H1 (cell line): ENCODE data around the gene SLC4A8. TPM values are rescaled to one million over a fixed set of nuclear protein-coding genes. Genes with fewer than 3 reads are reported as not detected.

ENCODE experiments used
- CTCF ChIA-PET: fragments of 300-600 bp; sonication (Branson Sonifier 250); formaldehyde crosslinking; loops from one replicate; lab custom pipeline; 2021; ENCODE audit not compliant: partially characterized antibody; lab: Charles Lee
- POLR2A ChIA-PET: fragments of 300-600 bp; sonication (Branson Sonifier 250); formaldehyde crosslinking; loops from one replicate; lab custom pipeline; 2021; ENCODE audit warnings: inconsistent platforms; ENCODE audit not compliant: partially characterized antibody; lab: Charles Lee
- DNase-seq, 2 experiments: peaks; one replicate each; pipeline versions ENCODE4 v3.0.0 to v3.0.0-alpha.2; 2010 to 2022; ENCODE audit warnings: low spot score in 2 of 2, low read depth in 1 of 2, mixed read lengths in 1 of 2
- FAIRE-seq: peaks from 2 replicates; lab custom pipeline; 2011; peaks lifted over from hg19 to GRCh38; lab: Jason Lieb, UNC
- H2AFZ ChIP-seq: 2 replicates; pipeline ENCODE4 v1.8.1; 2012; ENCODE audit warnings: low read length, inconsistent platforms
- H2AK5ac ChIP-seq: 2 replicates; pipeline ENCODE4 v1.6.1; 2013; ENCODE audit warnings: low read depth, low read length
- H2BK120ac ChIP-seq: replicated peaks from 2 replicates; pipeline ENCODE3; 2013; ENCODE audit warnings: low read depth, low read length, inconsistent platforms
- H2BK12ac ChIP-seq: 2 replicates; pipeline ENCODE4 v1.6.1; 2013; ENCODE audit warnings: low read depth, low read length
- H2BK15ac ChIP-seq: 2 replicates; pipeline ENCODE4 v1.6.1; 2013; ENCODE audit warnings: low read length
- H2BK20ac ChIP-seq: 2 replicates; pipeline ENCODE4 v1.6.1; 2013; ENCODE audit warnings: low read length
- H2BK5ac ChIP-seq: 2 replicates; pipeline ENCODE4 v1.6.1; 2013; ENCODE audit warnings: low read depth, low read length
- H3K14ac ChIP-seq: 2 replicates; pipeline ENCODE4 v1.6.1; 2013; ENCODE audit warnings: inconsistent platforms; ENCODE audit not compliant: insufficient read length
- H3K18ac ChIP-seq: 2 replicates; pipeline ENCODE4 v1.6.1; 2013; ENCODE audit warnings: low read length; ENCODE audit errors: extremely low read depth
- H3K23ac ChIP-seq: 2 replicates; pipeline ENCODE4 v1.6.1; 2013; ENCODE audit warnings: inconsistent platforms; ENCODE audit not compliant: insufficient read length
- H3K23me2 ChIP-seq: 2 replicates; pipeline ENCODE4 v1.6.1; 2013; ENCODE audit warnings: low read depth, low read length
- H3K27ac ChIP-seq: 2 replicates; pipeline ENCODE4 v1.6.1; 2011; ENCODE audit warnings: low read depth, low read length, inconsistent platforms
- H3K27me3 ChIP-seq, 4 experiments: replicated peaks in 1 of 4; 1 replicate in 1 of 4; 2 replicates in 3 of 4; pipeline versions ENCODE4 v1.6.1 to v1.8.1; 2011 to 2013; ENCODE audit warnings: low read length in 3 of 4, mild to moderate bottlenecking in 3 of 4, inconsistent platforms in 2 of 4, mixed read lengths in 2 of 4, moderate library complexity in 1 of 4; ENCODE audit not compliant: control insufficient read depth in 3 of 4, insufficient read depth in 3 of 4; ENCODE audit errors: extremely low read depth in 1 of 4
- H3K36me3 ChIP-seq, 4 experiments: 2 replicates each; pipeline versions ENCODE4 v1.6.1 to v1.8.1; 2011 to 2013; ENCODE audit warnings: mild to moderate bottlenecking in 4 of 4, low read length in 3 of 4, moderate library complexity in 2 of 4, control low read depth in 1 of 4, inconsistent platforms in 1 of 4; ENCODE audit not compliant: insufficient read depth in 4 of 4, control insufficient read depth in 2 of 4
- H3K4ac ChIP-seq: replicated peaks from 2 replicates; pipeline ENCODE3; 2013; ENCODE audit warnings: low read length, low read depth, mixed read lengths, inconsistent platforms; ENCODE audit not compliant: insufficient read length
- H3K4me1 ChIP-seq, 4 experiments: replicated peaks in 1 of 4; 1 replicate in 1 of 4; 2 replicates in 3 of 4; pipeline versions ENCODE4 v1.6.1 to v1.8.1; 2011 to 2013; ENCODE audit warnings: low read length in 3 of 4, inconsistent platforms in 2 of 4, mixed read lengths in 1 of 4; ENCODE audit not compliant: insufficient read depth in 4 of 4, control insufficient read depth in 3 of 4
- H3K4me2 ChIP-seq, 2 experiments: 2 replicates each; pipeline versions ENCODE4 v1.6.1 to v1.8.1; 2011 to 2013; ENCODE audit warnings: low read depth in 2 of 2, low read length in 2 of 2, control low read depth in 1 of 2, inconsistent platforms in 1 of 2, mild to moderate bottlenecking in 1 of 2; ENCODE audit not compliant: insufficient read depth in 1 of 2
- H3K4me3 ChIP-seq, 4 experiments: fragments of 200-600, 300-600 bp in 1 of 4; sonication (generic), shearing (Covaris generic), sonication (Bioruptor Twin) in 1 of 4; 2 replicates each; pipeline versions ENCODE4 v1.5.1 to v1.8.1; 2011 to 2016; ENCODE audit warnings: low read length in 4 of 4, low read depth in 3 of 4, control low read depth in 2 of 4, inconsistent platforms in 2 of 4, mild to moderate bottlenecking in 2 of 4, mixed read lengths in 1 of 4, moderate library complexity in 1 of 4; ENCODE audit not compliant: insufficient read depth in 2 of 4; ENCODE audit errors: extremely low read depth in 1 of 4
- H3K56ac ChIP-seq: replicated peaks from 2 replicates; pipeline ENCODE3; 2013; ENCODE audit warnings: low read depth, mild to moderate bottlenecking, mixed read lengths, low read length, inconsistent platforms; ENCODE audit not compliant: insufficient read length
- H3K79me1 ChIP-seq: 2 replicates; pipeline ENCODE4 v1.6.1; 2013; ENCODE audit warnings: low read depth, low read length, control low read depth
- H3K79me2 ChIP-seq, 2 experiments: 2 replicates each; pipeline versions ENCODE4 v1.6.1 to v1.8.1; 2012 to 2013; ENCODE audit warnings: low read length in 2 of 2, mild to moderate bottlenecking in 2 of 2, inconsistent platforms in 1 of 2; ENCODE audit not compliant: insufficient read depth in 2 of 2, control insufficient read depth in 1 of 2
- H3K9ac ChIP-seq, 4 experiments: replicated peaks in 1 of 4; 1 replicate in 1 of 4; 2 replicates in 3 of 4; pipeline versions ENCODE4 v1.6.1 to v1.8.1; 2011 to 2013; ENCODE audit warnings: low read depth in 3 of 4, low read length in 3 of 4, control low read depth in 2 of 4, mild to moderate bottlenecking in 2 of 4, moderate library complexity in 2 of 4, inconsistent platforms in 1 of 4; ENCODE audit errors: extremely low read depth in 1 of 4
- H3K9me3 ChIP-seq, 2 experiments: 2 replicates each; pipeline versions ENCODE4 v1.6.1 to v1.8.1; 2012 to 2013; ENCODE audit warnings: mild to moderate bottlenecking in 2 of 2, moderate library complexity in 2 of 2, control low read depth in 1 of 2, inconsistent platforms in 1 of 2, low read depth in 1 of 2, low read length in 1 of 2, mixed read lengths in 1 of 2; ENCODE audit not compliant: insufficient read depth in 2 of 2
- H4K20me1 ChIP-seq, 2 experiments: replicated peaks in 1 of 2; 2 replicates each; pipeline versions ENCODE3 to v1.8.1; 2011 to 2013; ENCODE audit warnings: inconsistent platforms in 2 of 2, low read length in 2 of 2, mild to moderate bottlenecking in 1 of 2; ENCODE audit not compliant: insufficient read depth in 2 of 2, control insufficient read depth in 1 of 2
- H4K5ac ChIP-seq: 2 replicates; pipeline ENCODE4 v1.6.1; 2013; ENCODE audit warnings: low read length, low read depth, mixed read lengths, inconsistent platforms; ENCODE audit not compliant: insufficient read length
- H4K8ac ChIP-seq: 2 replicates; pipeline ENCODE4 v1.8.0; 2013; ENCODE audit warnings: mild to moderate bottlenecking, moderate library complexity, low read length, inconsistent platforms; ENCODE audit not compliant: insufficient read depth; ENCODE audit errors: extremely low read depth
- H4K91ac ChIP-seq: replicated peaks from 2 replicates; pipeline ENCODE3; 2013; ENCODE audit warnings: low read length, mixed read lengths, inconsistent platforms; ENCODE audit not compliant: insufficient read length
- ASH2L ChIP-seq: fragments of 200-600, 300-600 bp; sonication (generic); IDR thresholded peaks from one replicate; pipeline ENCODE4 v1.7.1; 2017; ENCODE audit warnings: low read length
- CEBPB ChIP-seq: IDR thresholded peaks from 2 replicates; pipeline ENCODE4 v1.6.1; 2012; ENCODE audit warnings: low read depth, low read length
- CHD1 ChIP-seq: IDR thresholded peaks from 2 replicates; pipeline ENCODE4 v1.6.1; 2012; ENCODE audit warnings: low read depth, low read length, improper control_type of control experiment
- CHD2 ChIP-seq: IDR thresholded peaks from 2 replicates; pipeline ENCODE4 v1.6.1; 2012; ENCODE audit warnings: low read length, improper control_type of control experiment
- CTCF ChIP-seq, 3 experiments: IDR thresholded peaks; 1 replicate in 2 of 3; 2 replicates in 1 of 3; pipeline versions ENCODE4 v1.5.1 to v1.6.1; 2011; ENCODE audit warnings: low read length in 3 of 3, mild to moderate bottlenecking in 3 of 3, inconsistent platforms in 2 of 3, low read depth in 1 of 3, moderate library complexity in 1 of 3; ENCODE audit not compliant: insufficient read depth in 1 of 3; ENCODE audit errors: control extremely low read depth in 1 of 3
- JUND ChIP-seq: IDR thresholded peaks from 2 replicates; pipeline ENCODE4 v1.6.1; 2011; ENCODE audit warnings: mild to moderate bottlenecking, improper control_type of control experiment, low read length
- NANOG ChIP-seq: IDR thresholded peaks from 2 replicates; pipeline ENCODE4 v1.6.1; 2011; ENCODE audit warnings: low read length, low read depth, mild to moderate bottlenecking, inconsistent platforms; ENCODE audit not compliant: insufficient read depth, poor library complexity, severe bottlenecking
- NRF1 ChIP-seq: IDR thresholded peaks from 2 replicates; pipeline ENCODE4 v1.6.1; 2011; ENCODE audit warnings: mild to moderate bottlenecking, low read depth, low read length, improper control_type of control experiment
- RFX5 ChIP-seq: IDR thresholded peaks from 2 replicates; pipeline ENCODE4 v1.6.1; 2011; ENCODE audit warnings: low read depth, low read length, improper control_type of control experiment, borderline replicate concordance
- RXRA ChIP-seq: IDR thresholded peaks from 2 replicates; pipeline ENCODE4 v1.6.1; 2011; ENCODE audit warnings: low read depth, mild to moderate bottlenecking, low read length, moderate library complexity; ENCODE audit not compliant: insufficient read depth
- SAP30 ChIP-seq: fragments of 300-600 bp; sonication (generic); IDR thresholded peaks from 2 replicates; pipeline ENCODE4 v1.7.1; 2012; ENCODE audit warnings: low read length, moderate library complexity, mild to moderate bottlenecking, inconsistent platforms; ENCODE audit not compliant: insufficient read depth, insufficient replicate concordance
- SP1 ChIP-seq: IDR thresholded peaks from 2 replicates; pipeline ENCODE4 v1.6.1; 2011; ENCODE audit warnings: low read depth, low read length
- WGBS, 2 experiments: shearing (Covaris generic) in 1 of 2; methylation state at CpG; one replicate each; pipeline versions ENCODE4 v1.1.6 to v1.1.7; 2013 to 2015; ENCODE audit warnings: low lambda C conversion rate in 2 of 2, mixed read lengths in 2 of 2, inconsistent platforms in 1 of 2, low coverage in 1 of 2, missing lambda C conversion rate in 1 of 2; ENCODE audit not compliant: insufficient replicate concordance in 2 of 2, insufficient coverage in 1 of 2, insufficient read length in 1 of 2; ENCODE audit errors: extremely low coverage in 1 of 2, missing lambda C conversion rate in 1 of 2; 5-methylcytosine and 5-hydroxymethylcytosine counted together
- polyA plus RNA-seq, 7 experiments: library from polyadenylated mRNA; depleted of rRNA in 3 of 7; stranded (reverse) in 5 of 7; unstranded in 2 of 7; fragments of >200 nt in 5 of 7; fragments of 200-250 nt in 2 of 7; gene quantifications; 1 replicate in 5 of 7; 2 replicates in 1 of 7; 4 replicates in 1 of 7; pipeline versions ENCODE4 v1.2.1 to v1.2.3, GENCODE V29; 2011 to 2013; ENCODE audit warnings: missing spikeins in 2 of 7, mixed read lengths in 2 of 7
- total RNA-seq: library from RNA; stranded (reverse); fragmentation: NEBNext Ultra II Directional; extraction: Animal tissue kit (Norgen Biotek cat#: 25700); gene quantifications from 2 replicates; pipeline ENCODE4 v1.2.1, GENCODE V29; 2021

The SLC4A8 gene
- total and polyA plus RNA-seq, 2 of the 8 experiments (the other 6 are each of a cell fraction or from before 2014, with no cell fraction given) = 11.2 to 13.4 TPM

GRCh38 chr12:51382173-51382572 lies 42.5 kb upstream of the SLC4A8 start:
- Histone ChIP-seq H3K23me2 (no peaks in the 10 kb centered on the region), H2BK12ac (no peak overlapping the region), H3K23ac (no peak overlapping the region), H3K4me3 (no peak overlapping the region), H3K4ac (no peak overlapping the region), H3K79me2 (no peaks in the 10 kb centered on the region), H3K18ac (no peak overlapping the region), H3K36me3 (peaks cover 2 to 8% (median 5%) of the 10 kb centered on the region in 4 experiments; a peak in 4 of 8 replicates), H3K9ac (no peak overlapping the region), H2BK20ac (no peak overlapping the region), H4K20me1 (no peaks in the 10 kb centered on the region), H3K4me1 (peaks cover 3 to 14% (median 7%) of the 10 kb centered on the region in 4 experiments), H2BK120ac (no peak overlapping the region), H3K79me1 (no peaks in the 10 kb centered on the region), H2BK15ac (no peak overlapping the region), H2AK5ac (no peak overlapping the region), H3K4me2 (no peak overlapping the region), H3K27me3 (no peaks in the 10 kb centered on the region), H4K91ac (no peak overlapping the region), H2AFZ (no peak overlapping the region), H3K27ac (no peak overlapping the region), H4K5ac (no peak overlapping the region), H3K9me3 (no peaks in the 10 kb centered on the region), H4K8ac (no peak overlapping the region), H3K56ac (no peak overlapping the region), H2BK5ac (0 out of 2 replicates have a peak overlapping the region, but pooled peaks have one; percentile 6), H3K14ac (no peak overlapping the region)
- POLR2A ChIA-PET = interaction anchor here (0.9 to 2.5 kb wide), 2 partner anchors 9 to 11 kb away, joined by 3 to 11 read pairs; partner anchors contain the start of gene GALNT6
- DNase-seq = no peak
- WGBS, 2 experiments = 95% methylated on average over 7 of the region's 7 CpGs; no CpG with 5 or more reads in 1 of the 2 experiments
- CTCF ChIA-PET = no interaction called here
- FAIRE-seq = no peak
- TF ChIP-seq NRF1 (no peak), CHD2 (no peak), SP1 (no peak), CHD1 (no peak), CEBPB (no peak), JUND (no peak), CTCF (IDR thresholded peaks at IDR 0.05; ENCODE audit: control extremely low read depth in 1 of 3, insufficient read depth in 1 of 3, low read depth in 1 of 3, low read length in 3 of 3) (no peak), ASH2L (no peak), SAP30 (no peak), RXRA (no peak), NANOG (no peak), RFX5 (no peak)
